BJ (cell line): ENCODE measurements around the gene TGFB3. TPM values are rescaled to one million over a fixed set of nuclear protein-coding genes. Genes with fewer than 3 reads are reported as not detected.

Experiments used
- CTCF ChIA-PET: fragments of 350-600 bp; formaldehyde crosslinking; extraction: SDS; loops from one replicate; lab custom pipeline; 2021; ENCODE audit warnings: antibody characterized with exemption, inconsistent platforms; lab: Yijun Ruan, JAX
- POLR2A ChIA-PET: fragments of 300-600 bp; sonication (Branson Sonifier 250); formaldehyde crosslinking; extraction: SDS; loops from one replicate; lab custom pipeline; 2021; ENCODE audit warnings: antibody characterized with exemption; lab: Charles Lee
- DNase-seq: peaks from one replicate; pipeline ENCODE4 v3.0.0-alpha.2; 2011; ENCODE audit warnings: low read depth
- H3K27me3 ChIP-seq: 2 replicates; pipeline ENCODE4 v1.6.0; 2011; ENCODE audit warnings: low read length; ENCODE audit not compliant: control insufficient read depth, insufficient read depth
- H3K36me3 ChIP-seq: 2 replicates; pipeline ENCODE4 v1.5.1; 2011; ENCODE audit warnings: low read length; ENCODE audit not compliant: control insufficient read depth, insufficient read depth
- H3K4me3 ChIP-seq: 2 replicates; pipeline ENCODE4 v1.5.1; 2011; ENCODE audit warnings: low read depth, mild to moderate bottlenecking, control low read depth, low read length
- polyA plus RNA-seq: library from polyadenylated mRNA; depleted of rRNA; stranded (reverse); fragments of >200 nt; gene quantifications from 2 replicates; pipeline ENCODE4 v1.2.3, GENCODE V29; 2011
- TF ChIP-seq, protein P1 (sequence below): IDR thresholded peaks from 2 replicates; pipeline ENCODE4 v1.5.1; 2011; ENCODE audit warnings: low read depth, mild to moderate bottlenecking, control low read depth, inconsistent platforms, low read length, moderate library complexity; ENCODE audit not compliant: insufficient read depth

TGFB3 gene
- polyA plus RNA-seq, 1 experiment = 6.7 TPM

DNA sequence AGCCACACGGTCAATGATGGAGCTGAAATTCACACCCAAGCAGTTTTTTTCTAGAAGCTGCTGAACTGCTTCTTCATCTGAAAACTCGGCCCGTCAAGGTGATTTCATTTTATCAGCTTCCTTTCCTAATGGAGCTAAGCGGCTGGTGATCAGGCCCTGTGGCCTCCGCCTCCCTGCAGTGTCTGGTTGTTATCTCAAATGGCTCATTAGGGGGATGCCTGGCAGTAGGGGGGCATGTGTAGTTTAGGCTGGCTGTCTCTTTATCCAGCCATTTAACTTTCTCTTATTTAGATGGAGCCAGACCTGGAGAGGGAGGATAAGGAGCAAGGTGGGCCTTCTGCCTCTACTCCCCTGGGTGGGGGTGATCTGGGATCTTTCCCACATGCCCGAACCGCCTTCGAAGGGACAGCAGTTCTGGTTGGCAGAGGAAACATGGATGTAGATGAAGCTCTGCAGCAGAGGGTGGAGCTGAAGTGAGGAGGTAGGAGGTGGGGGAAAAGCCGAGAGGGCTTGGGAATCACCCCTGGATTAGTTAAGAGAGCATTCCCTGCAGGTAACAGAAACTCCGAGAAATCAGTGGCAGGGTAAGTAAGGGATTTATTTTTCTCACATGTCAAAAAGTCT, 64.4 kb downstream of the TGFB3 start:
- no peak overlapping the region for H3K4me3 ChIP-seq
- no peak for DNase-seq
- H3K36me3 ChIP-seq = no peaks in the 10 kb centered on the region
- ChIA-PET CTCF (interaction anchor here (0.7 to 5.6 kb wide), 5 partner anchors 8 to 510 kb away, joined by 3 to 36 read pairs (median 3); no protein-coding TSS in a partner anchor), POLR2A (no interaction called here)
- TF ChIP-seq, protein P1, sequence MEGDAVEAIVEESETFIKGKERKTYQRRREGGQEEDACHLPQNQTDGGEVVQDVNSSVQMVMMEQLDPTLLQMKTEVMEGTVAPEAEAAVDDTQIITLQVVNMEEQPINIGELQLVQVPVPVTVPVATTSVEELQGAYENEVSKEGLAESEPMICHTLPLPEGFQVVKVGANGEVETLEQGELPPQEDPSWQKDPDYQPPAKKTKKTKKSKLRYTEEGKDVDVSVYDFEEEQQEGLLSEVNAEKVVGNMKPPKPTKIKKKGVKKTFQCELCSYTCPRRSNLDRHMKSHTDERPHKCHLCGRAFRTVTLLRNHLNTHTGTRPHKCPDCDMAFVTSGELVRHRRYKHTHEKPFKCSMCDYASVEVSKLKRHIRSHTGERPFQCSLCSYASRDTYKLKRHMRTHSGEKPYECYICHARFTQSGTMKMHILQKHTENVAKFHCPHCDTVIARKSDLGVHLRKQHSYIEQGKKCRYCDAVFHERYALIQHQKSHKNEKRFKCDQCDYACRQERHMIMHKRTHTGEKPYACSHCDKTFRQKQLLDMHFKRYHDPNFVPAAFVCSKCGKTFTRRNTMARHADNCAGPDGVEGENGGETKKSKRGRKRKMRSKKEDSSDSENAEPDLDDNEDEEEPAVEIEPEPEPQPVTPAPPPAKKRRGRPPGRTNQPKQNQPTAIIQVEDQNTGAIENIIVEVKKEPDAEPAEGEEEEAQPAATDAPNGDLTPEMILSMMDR = no peak
- no peaks in the 10 kb centered on the region for H3K27me3 ChIP-seq

GRCh38 chr14:75915045-75915444, 66.8 kb downstream of the TGFB3 start:
- no peak overlapping the region for H3K4me3 ChIP-seq
- POLR2A ChIA-PET = no interaction called here
- H3K36me3 ChIP-seq = no peaks in the 10 kb centered on the region
- TF ChIP-seq, protein P1 = no peak
- CTCF ChIA-PET = interaction anchor here (1.1 to 5.6 kb wide), 3 partner anchors 8 to 472 kb away, joined by 3 to 36 read pairs (median 3); no protein-coding TSS in a partner anchor
- no peaks in the 10 kb centered on the region for H3K27me3 ChIP-seq
- DNase-seq = no peak

DNA sequence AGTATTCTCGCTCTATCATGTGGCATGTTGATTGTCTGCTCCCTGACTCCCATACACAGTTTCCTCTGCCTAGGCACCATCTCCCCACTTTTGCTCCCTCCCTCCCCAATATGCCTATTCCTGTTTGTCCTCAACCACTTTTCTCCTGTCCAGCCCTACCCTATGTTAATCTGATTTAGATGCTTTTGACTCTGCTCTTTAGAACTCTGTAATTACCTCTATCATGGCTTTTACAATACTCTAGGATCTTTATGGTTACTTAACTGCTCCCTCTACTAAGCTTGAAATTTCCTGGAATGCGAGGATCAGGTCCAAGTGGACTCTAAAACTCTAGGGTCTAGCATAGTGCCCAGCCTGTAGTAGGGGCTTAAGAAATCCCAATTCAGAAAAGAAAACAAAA, 68.6 kb downstream of the TGFB3 start:
- TF ChIP-seq, protein P1 = no peak

GRCh38 chr14:75911883-75912282, 69.9 kb downstream of the TGFB3 start:
- ChIA-PET POLR2A (no interaction called here), CTCF (interaction anchor here (1.3 to 8.7 kb wide), 3 partner anchors 12 to 69 kb away, joined by 4 to 160 read pairs (median 6); partner anchors contain the start of genes IFT43 and TGFB3)
- H3K36me3 ChIP-seq = peaks cover 3% of the 10 kb centered on the region; the same call in 1 of the 2 replicates
- no peak overlapping the region for H3K4me3 ChIP-seq
- no peak for DNase-seq
- no peaks in the 10 kb centered on the region for H3K27me3 ChIP-seq
- TF ChIP-seq, protein P1 = no peak

More for the DNA sequence above, 68.6 kb downstream of the TGFB3 start:
- ChIA-PET POLR2A (interaction anchor here (0.6 kb wide), 1 partner anchor 64 kb away, joined by 8 read pairs; no protein-coding TSS in a partner anchor), CTCF (interaction anchor here (1.8 to 8.7 kb wide), 2 partner anchors 13 to 67 kb away, joined by 6 to 160 read pairs; partner anchors contain the start of genes IFT43 and TGFB3)
- no peak overlapping the region for H3K4me3 ChIP-seq
- no peaks in the 10 kb centered on the region for H3K27me3 ChIP-seq
- H3K36me3 ChIP-seq = peaks cover under 1% of the 10 kb centered on the region; the same call in 1 of the 2 replicates
- no peak for DNase-seq

DNA sequence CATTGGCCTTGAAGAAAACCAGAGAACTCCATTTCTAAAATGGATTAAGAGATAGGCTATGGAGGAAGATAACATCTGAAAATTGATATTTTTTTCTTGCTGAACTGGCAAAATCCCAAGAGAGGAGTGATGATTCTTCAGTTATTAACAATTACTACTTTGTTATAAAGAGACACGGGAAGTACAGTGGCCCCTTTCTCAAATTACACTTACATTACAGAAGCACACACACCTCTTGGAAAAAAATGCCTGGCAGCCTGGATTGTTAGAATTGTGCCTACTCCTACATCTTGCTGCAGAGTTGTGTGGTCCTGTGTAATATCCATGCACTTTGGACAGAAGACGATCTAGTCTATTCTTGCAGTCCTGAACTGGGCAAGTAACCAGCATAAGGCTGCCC, 71.7 kb downstream of the TGFB3 start:
- TF ChIP-seq, protein P1 = no peak
- H3K4me3 ChIP-seq = no peak overlapping the region
- DNase-seq = no peak
- H3K36me3 ChIP-seq = peaks cover 3% of the 10 kb centered on the region; the same call in 1 of the 2 replicates
- CTCF ChIA-PET = interaction anchor here (1.1 to 8.7 kb wide), 2 partner anchors 8 to 71 kb away, joined by 3 to 160 read pairs; partner anchors contain the start of genes IFT43 and TGFB3
- POLR2A ChIA-PET = no interaction called here
- H3K27me3 ChIP-seq = no peaks in the 10 kb centered on the region
